GM10266 (cell line): Measurements from ENCODE around the gene SLC6A18.

Source experiments
- DNase-seq: peaks from one replicate; pipeline ENCODE4 v3.0.0; 2012; ENCODE audit errors: extremely low spot score
- CTCF ChIP-seq: IDR thresholded peaks from 2 replicates; pipeline ENCODE4 v1.5.1; 2012; ENCODE audit warnings: mild to moderate bottlenecking, low read depth; ENCODE audit not compliant: control insufficient read depth, insufficient read depth; ENCODE audit errors: missing control alignments

The SLC6A18 gene

GRCh38 chr5:1187950-1188334 lies 37.2 kb upstream of the SLC6A18 start:
- no peak for TF ChIP-seq CTCF
- no peak for DNase-seq

DNA sequence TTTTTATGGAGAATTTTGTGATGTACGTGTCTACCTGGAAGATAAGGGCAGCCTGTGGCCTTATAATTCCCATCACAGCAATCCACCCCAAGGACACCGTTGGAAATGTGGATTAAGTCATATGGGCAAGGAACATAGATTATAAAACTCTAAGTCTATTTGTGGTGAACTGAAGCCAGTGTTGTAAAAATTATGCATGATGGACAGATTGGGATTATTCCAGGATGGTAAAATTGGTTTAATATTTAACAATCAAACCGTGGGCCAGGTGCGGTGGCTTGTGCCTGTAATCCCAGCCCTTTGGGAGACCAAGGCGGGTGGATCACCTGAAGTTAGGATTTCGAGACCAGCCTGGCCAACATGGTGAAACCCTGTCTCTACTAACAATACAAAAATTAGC lies 36.7 kb upstream of the SLC6A18 start:
- TF ChIP-seq CTCF = no peak
- no peak for DNase-seq

- TF ChIP-seq CTCF = no peak
- DNase-seq = no peak
Measured at GRCh38 chr5:1189269-1189668, 35.9 kb upstream of the SLC6A18 start.

DNA sequence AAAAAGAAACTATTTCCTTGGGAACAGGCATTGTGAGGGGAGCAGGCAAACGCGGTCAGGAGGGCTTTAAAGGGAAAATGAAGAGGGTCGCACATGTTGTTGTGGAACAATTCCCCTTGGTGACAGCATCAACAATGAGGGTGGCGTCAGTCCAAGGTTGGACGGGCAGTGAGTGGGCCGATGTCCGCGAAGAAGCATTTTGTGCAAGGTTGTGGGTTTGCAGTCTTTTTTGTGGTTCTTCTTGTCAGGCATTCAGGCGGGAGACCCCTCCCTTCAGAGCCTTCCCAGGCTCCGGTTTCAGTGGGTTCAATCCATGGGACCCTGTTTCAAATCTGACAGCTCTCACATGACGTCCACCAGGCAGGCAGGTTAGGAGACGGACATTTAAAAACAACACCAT lies 34.9 kb upstream of the SLC6A18 start:
- no peak for DNase-seq
- TF ChIP-seq CTCF = no peak

DNA sequence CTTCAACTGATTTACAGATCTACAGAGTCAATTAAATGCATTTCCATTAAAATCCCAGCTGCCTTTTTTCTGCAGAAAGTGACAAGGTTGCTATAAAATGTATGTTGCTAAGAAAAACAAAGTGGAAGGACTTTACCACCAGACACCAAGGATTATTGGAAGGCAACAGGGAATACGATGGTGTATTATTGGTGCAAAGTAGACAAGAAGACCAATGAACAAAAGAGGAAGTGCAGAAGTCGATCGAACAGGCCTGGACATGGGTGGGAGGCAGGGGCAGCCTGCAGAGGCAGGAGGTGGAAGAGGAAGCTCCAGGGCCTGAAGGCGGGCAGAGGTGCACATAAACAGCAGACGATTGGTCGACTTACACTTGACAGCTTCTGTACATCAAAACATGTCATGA lies 34.3 kb upstream of the SLC6A18 start:
- no peak for DNase-seq
- no peak for TF ChIP-seq CTCF

GRCh38 chr5:1192971-1193590 lies 32.1 kb upstream of the SLC6A18 start:
- no peak for TF ChIP-seq CTCF
- no peak for DNase-seq

DNA sequence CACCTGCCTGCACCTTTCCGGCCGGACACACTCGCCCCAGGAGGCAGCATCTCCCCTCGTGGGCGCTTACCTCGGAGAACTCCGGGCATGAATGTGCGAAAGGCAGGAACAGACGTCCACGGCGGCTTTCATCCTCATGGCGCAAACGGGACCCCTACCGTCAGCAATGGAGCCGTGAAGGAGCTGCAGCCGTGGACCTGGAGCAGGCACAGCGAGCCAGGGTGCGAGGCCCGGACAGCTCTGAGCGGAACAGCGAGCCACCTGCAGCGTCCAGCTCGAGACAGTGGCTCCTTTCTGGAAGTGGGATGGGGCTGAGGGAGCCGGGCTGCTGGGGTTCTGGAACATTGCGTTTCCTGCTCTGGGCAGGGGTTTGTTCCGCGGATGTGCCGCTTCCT lies 31.6 kb upstream of the SLC6A18 start:
- no peak for DNase-seq
- TF ChIP-seq CTCF = no peak
